GM12801 (cell line): Measurements from ENCODE around the gene ERG.

Source experiments
- CTCF ChIP-seq: IDR thresholded peaks from one replicate; pipeline ENCODE4 v1.5.1; 2011; ENCODE audit warnings: control low read depth; ENCODE audit not compliant: insufficient read length; ENCODE audit errors: extremely low read depth

The ERG gene

DNA sequence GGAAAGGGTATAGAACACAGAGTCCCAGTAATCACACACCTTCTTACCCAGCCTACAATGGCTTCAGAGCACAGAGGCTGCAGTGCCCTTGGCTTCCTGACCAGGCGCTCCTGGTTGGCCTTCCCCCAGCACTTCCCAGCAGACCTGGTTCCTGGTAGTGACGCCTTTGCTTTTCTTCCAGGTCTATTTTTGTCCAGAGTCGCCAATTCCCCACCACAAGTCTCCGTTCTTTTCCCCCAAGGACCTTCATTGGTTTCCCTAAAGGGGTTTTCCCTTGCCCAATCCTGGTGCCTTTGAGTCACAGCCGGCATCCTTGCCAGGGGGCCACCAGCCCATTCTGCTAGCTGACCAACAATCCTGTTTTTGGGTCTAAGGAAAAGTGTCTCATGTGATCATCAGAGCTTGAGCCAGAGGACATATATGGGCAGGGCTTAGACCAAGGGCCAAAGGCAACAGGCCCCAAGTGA is 156.7 kb downstream of the ERG start:
- TF ChIP-seq CTCF = no peak

- no peak for TF ChIP-seq CTCF
Observed at GRCh38 chr21:38340131-38340530, 158.1 kb downstream of the ERG start.

DNA sequence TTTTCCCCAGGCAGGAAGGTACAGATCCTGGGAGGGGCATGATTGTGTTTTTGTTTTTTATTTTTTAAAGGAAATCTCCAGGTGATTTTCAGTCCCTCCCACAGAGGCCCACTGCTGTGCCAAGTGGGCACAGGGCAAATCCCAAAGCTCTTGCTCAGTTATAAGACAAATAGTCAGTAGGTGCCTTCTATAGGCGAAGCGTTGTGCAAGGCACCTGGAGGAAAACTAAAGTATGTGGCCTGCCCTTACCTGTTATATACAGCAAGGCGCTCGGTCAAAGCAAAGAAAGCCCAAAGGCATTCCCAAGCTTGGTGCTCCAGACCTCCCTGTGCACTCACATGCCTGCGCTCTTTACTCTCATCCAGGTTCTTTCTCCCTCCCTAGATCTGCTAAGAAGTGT is 160.5 kb downstream of the ERG start:
- TF ChIP-seq CTCF = no peak

- no peak for TF ChIP-seq CTCF
Observed at GRCh38 chr21:38334866-38335265, 163.4 kb downstream of the ERG start.

- TF ChIP-seq CTCF = no peak
Observed at GRCh38 chr21:38333301-38334272, 164.7 kb downstream of the ERG start.

- TF ChIP-seq CTCF = no peak
Observed at GRCh38 chr21:38330666-38331065, 167.6 kb downstream of the ERG start.
